ENCODE results near the gene RSPO3. TPM values are rescaled to one million over a fixed set of nuclear protein-coding genes. Genes with fewer than 3 reads are reported as not detected.

The RSPO3 gene
- total RNA-seq, 1 donor from 2014 or later = 14.0 TPM

- no peak for TF ChIP-seq POLR2A (IDR thresholded peaks at IDR 0.05)
- no peak for TF ChIP-seq CTCF (IDR thresholded peaks at IDR 0.05)
- TF ChIP-seq POLR2AphosphoS5 (IDR thresholded peaks at IDR 0.05; ENCODE audit: insufficient read depth in 1 of 2, low read depth in 1 of 2) = no peak
- no peaks in the 10 kb centered on the region for H3K27me3 ChIP-seq
- no peaks in the 10 kb centered on the region for H3K9me3 ChIP-seq
- H3K4me3 ChIP-seq = no peak overlapping the region
- intact Hi-C loops (cut with DNase I) = no loop called here
- no peaks in the 10 kb centered on the region for H3K36me3 ChIP-seq
- DNase-seq (ENCODE audit: extremely low spot score in 2 of 2) = no peak
- no peaks in the 10 kb centered on the region for H3K4me1 ChIP-seq
- no peak overlapping the region for H3K27ac ChIP-seq
These were observed 15.0 kb upstream of the RSPO3 start for GRCh38 chr6:127103482-127103881.

- DNase-seq (ENCODE audit: extremely low spot score in 2 of 2) = no peak
- Histone ChIP-seq H3K4me3 (no peak overlapping the region), H3K9me3 (no peaks in the 10 kb centered on the region), H3K27me3 (no peaks in the 10 kb centered on the region), H3K4me1 (no peaks in the 10 kb centered on the region), H3K36me3 (no peaks in the 10 kb centered on the region), H3K27ac (no peak overlapping the region)
- intact Hi-C loops (cut with DNase I) = no loop called here
- TF ChIP-seq POLR2A (IDR thresholded peaks at IDR 0.05) = no peak
These were observed 10.6 kb upstream of the RSPO3 start for GRCh38 chr6:127107916-127108315.

- H3K27ac ChIP-seq = no peak overlapping the region
- H3K36me3 ChIP-seq = no peaks in the 10 kb centered on the region
- no peaks in the 10 kb centered on the region for H3K4me1 ChIP-seq
- DNase-seq (ENCODE audit: extremely low spot score in 2 of 2) = no peak
- no peaks in the 10 kb centered on the region for H3K27me3 ChIP-seq
- H3K4me3 ChIP-seq = no peak overlapping the region
- TF ChIP-seq POLR2A (IDR thresholded peaks at IDR 0.05) (no peak), CTCF (IDR thresholded peaks at IDR 0.05) (no peak), POLR2AphosphoS5 (IDR thresholded peaks at IDR 0.05; ENCODE audit: insufficient read depth in 1 of 2, low read depth in 1 of 2) (no peak)
- intact Hi-C loops (cut with DNase I) = loop anchor here (10.0 kb wide), 1 partner anchor 306 kb away; no protein-coding TSS in a partner anchor
- no peaks in the 10 kb centered on the region for H3K9me3 ChIP-seq
These were observed 7.8 kb upstream of the RSPO3 start for GRCh38 chr6:127110712-127111111.

DNA sequence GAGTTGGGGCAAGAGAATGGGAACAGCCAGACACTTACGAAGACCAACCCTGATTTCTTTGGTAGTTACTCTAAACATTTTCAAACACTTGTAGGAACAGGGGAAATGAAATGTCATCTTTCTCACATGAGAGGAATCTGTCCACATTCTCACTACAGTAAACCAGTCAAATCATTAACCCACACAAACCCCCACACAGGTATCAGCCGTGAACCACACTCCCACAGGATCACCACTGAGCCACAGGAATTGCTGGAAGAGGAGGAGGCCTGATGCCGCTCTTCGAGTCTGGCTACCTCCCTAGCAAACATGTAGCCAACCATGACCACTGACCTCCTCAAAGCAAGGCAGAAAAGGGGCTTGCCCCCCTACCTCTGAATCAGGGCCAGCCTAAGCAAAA lies 6.9 kb upstream of the RSPO3 start:
- H3K4me1 ChIP-seq = no peaks in the 10 kb centered on the region
- intact Hi-C loops (cut with DNase I) = loop anchor here (10.0 kb wide), 1 partner anchor 307 kb away; no protein-coding TSS in a partner anchor

DNA sequence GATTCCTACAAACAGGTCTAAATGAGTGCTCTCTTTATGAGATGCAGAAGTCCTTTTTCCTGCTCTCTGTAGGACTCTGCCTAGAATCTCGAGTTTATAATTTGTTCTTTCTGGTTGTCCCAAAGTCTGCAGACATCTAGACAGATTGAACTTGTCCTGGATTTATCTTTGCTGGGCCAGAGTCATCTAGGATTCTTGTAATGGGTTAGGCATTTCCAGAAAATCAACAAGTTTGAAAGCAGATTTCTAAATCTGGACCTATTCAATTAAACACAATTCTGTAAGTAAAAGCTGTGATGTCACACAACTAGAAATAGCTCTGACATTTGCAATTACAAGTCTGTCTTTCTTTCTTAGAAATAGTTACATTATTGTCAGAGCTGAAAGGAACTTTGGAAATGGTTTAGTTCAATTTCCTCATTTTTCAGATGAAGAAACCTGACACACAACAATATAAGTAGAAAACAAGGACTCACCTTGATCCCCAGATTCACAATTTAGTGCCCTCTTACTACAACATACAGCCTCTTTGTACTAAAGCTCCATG lies 4.2 kb upstream of the RSPO3 start:
- Histone ChIP-seq H3K36me3 (no peaks in the 10 kb centered on the region), H3K27me3 (no peaks in the 10 kb centered on the region), H3K27ac (no peak overlapping the region), H3K9me3 (no peaks in the 10 kb centered on the region), H3K4me1 (peaks cover 10% of the 10 kb centered on the region), H3K4me3 (no peak overlapping the region)
- intact Hi-C loops (cut with DNase I) = loop anchor here (10.0 kb wide), 1 partner anchor 309 kb away; no protein-coding TSS in a partner anchor
- TF ChIP-seq CTCF (IDR thresholded peaks at IDR 0.05) (no peak), POLR2AphosphoS5 (IDR thresholded peaks at IDR 0.05; ENCODE audit: insufficient read depth in 1 of 2, low read depth in 1 of 2) (no peak), POLR2A (IDR thresholded peaks at IDR 0.05) (no peak)
- no peak for DNase-seq (ENCODE audit: extremely low spot score in 2 of 2)

More for the DNA sequence above, 6.9 kb upstream of the RSPO3 start:
- DNase-seq (ENCODE audit: extremely low spot score in 2 of 2) = no peak
- H3K27ac ChIP-seq = no peak overlapping the region
- H3K27me3 ChIP-seq = no peaks in the 10 kb centered on the region
- no peaks in the 10 kb centered on the region for H3K9me3 ChIP-seq
- TF ChIP-seq POLR2AphosphoS5 (IDR thresholded peaks at IDR 0.05; ENCODE audit: insufficient read depth in 1 of 2, low read depth in 1 of 2) (no peak), CTCF (IDR thresholded peaks at IDR 0.05) (no peak), POLR2A (IDR thresholded peaks at IDR 0.05) (no peak)
- no peak overlapping the region for H3K4me3 ChIP-seq
- H3K36me3 ChIP-seq = no peaks in the 10 kb centered on the region
